NCI-H2081 (cell line): ENCODE data around the gene R3HDM4.
"Not testable (repeated sequence)": the region's sequence is repeated elsewhere in the genome, so short reads cannot be mapped to it uniquely, and the experiment has no call there.

Experiments
- DNase-seq, 2 experiments: peaks; one replicate each; lab custom pipeline; 2025; lab: John Stamatoyannopoulos, UW

The R3HDM4 gene

GRCh38 chr19:913080-913748 lies at the start of gene R3HDM4:
TSS of gene R3HDM4 (minus strand) at chr19:913219. CDS start at chr19:913157, 62 bp downstream.
- peak; percentile 35 to 60 for DNase-seq

- DNase-seq, result no peak
Measured at GRCh38 chr19:961866-962620, 49.0 kb upstream of the R3HDM4 start.

- no peak for DNase-seq
Measured at GRCh38 chr19:960601-960938, 47.6 kb upstream of the R3HDM4 start.

- DNase-seq, result no peak
Measured at GRCh38 chr19:960020-960419, 47.0 kb upstream of the R3HDM4 start.

- no peak for DNase-seq
Measured at GRCh38 chr19:958967-959855, 46.2 kb upstream of the R3HDM4 start.

GRCh38 chr19:957578-957977 lies 44.6 kb upstream of the R3HDM4 start:
- not testable (repeated sequence) for DNase-seq

- no peak for DNase-seq
Measured at GRCh38 chr19:956766-957440, 43.9 kb upstream of the R3HDM4 start.

GRCh38 chr19:955803-956765 lies 43.1 kb upstream of the R3HDM4 start:
- DNase-seq, result no peak

- DNase-seq, result no peak
Measured at GRCh38 chr19:954672-955494, 41.9 kb upstream of the R3HDM4 start.

GRCh38 chr19:954272-954671 lies 41.3 kb upstream of the R3HDM4 start:
- DNase-seq, result no peak

- DNase-seq, result no peak
Measured at GRCh38 chr19:953445-954271, 40.6 kb upstream of the R3HDM4 start.

- no peak for DNase-seq
Measured at GRCh38 chr19:952680-953444, 39.8 kb upstream of the R3HDM4 start.

GRCh38 chr19:952049-952679 lies 39.1 kb upstream of the R3HDM4 start:
- DNase-seq, result no peak

GRCh38 chr19:950352-951066 lies 37.5 kb upstream of the R3HDM4 start:
- no peak for DNase-seq

GRCh38 chr19:948842-949496 lies 36.0 kb upstream of the R3HDM4 start:
- no peak for DNase-seq

- DNase-seq, result no peak
Measured at GRCh38 chr19:947707-948539, 34.9 kb upstream of the R3HDM4 start.
